GM21786 (cell line): Measurements from ENCODE around the gene CYSTM1.
"Not testable (repeated sequence)": the region's sequence is repeated elsewhere in the genome, so short reads cannot be mapped to it uniquely, and the experiment has no call there.

Experiments
- ATAC-seq: cut with Tn5 transposase; IDR thresholded peaks from one replicate; pipeline ENCODE4 v1.9.1; 2021; ENCODE audit not compliant: unreplicated experiment

CYSTM1 gene

GRCh38 chr5:140148508-140148907 is 26.5 kb upstream of the CYSTM1 start:
- no peak for ATAC-seq

GRCh38 chr5:140150201-140150600 is 24.8 kb upstream of the CYSTM1 start:
- no peak for ATAC-seq

GRCh38 chr5:140151144-140152021 is 23.6 kb upstream of the CYSTM1 start:
- no peak for ATAC-seq

- ATAC-seq, result no peak
Measured at GRCh38 chr5:140152022-140152999, 22.7 kb upstream of the CYSTM1 start.

GRCh38 chr5:140153255-140153654 is 21.7 kb upstream of the CYSTM1 start:
- no peak for ATAC-seq

- ATAC-seq, result no peak
Measured at GRCh38 chr5:140153905-140154304, 21.1 kb upstream of the CYSTM1 start.

GRCh38 chr5:140154710-140155381 is 20.1 kb upstream of the CYSTM1 start:
- ATAC-seq, result not testable (repeated sequence)

GRCh38 chr5:140157032-140157781 is 17.8 kb upstream of the CYSTM1 start:
- ATAC-seq, result peak; percentile 94

GRCh38 chr5:140159014-140159927 is 15.7 kb upstream of the CYSTM1 start:
- ATAC-seq, result no peak

- ATAC-seq, result no peak
Measured at GRCh38 chr5:140162275-140162674, 12.7 kb upstream of the CYSTM1 start.

- no peak for ATAC-seq
Measured at GRCh38 chr5:140162781-140163180, 12.2 kb upstream of the CYSTM1 start.

GRCh38 chr5:140165101-140165922 is 9.7 kb upstream of the CYSTM1 start:
- ATAC-seq, result no peak

- no peak for ATAC-seq
Measured at GRCh38 chr5:140165923-140166270, 9.1 kb upstream of the CYSTM1 start.

- ATAC-seq, result no peak
Measured at GRCh38 chr5:140166911-140167310, 8.1 kb upstream of the CYSTM1 start.

- ATAC-seq, result no peak
Measured at GRCh38 chr5:140168371-140168770, 6.6 kb upstream of the CYSTM1 start.

GRCh38 chr5:140169410-140169809 is 5.6 kb upstream of the CYSTM1 start:
- ATAC-seq, result no peak

GRCh38 chr5:140172483-140172882 is 2.5 kb upstream of the CYSTM1 start:
- ATAC-seq, result no peak

GRCh38 chr5:140174014-140174413 is 974 bp upstream of the CYSTM1 start:
- no peak for ATAC-seq
